K562 (cell line): ENCODE data around the gene BPHL. TPM values are rescaled to one million over a fixed set of nuclear protein-coding genes. Genes with fewer than 3 reads are reported as not detected.

ENCODE experiments used
- ATAC-seq: fragments of 200-7000 bp; cut with Tn5 transposase; 3 replicates; pipeline ENCODE4 v1.9.1; 2020; ENCODE audit warnings: moderate library complexity
- BruUV-seq: library from RNA; stranded (reverse); fragments of 400-500 nt; replicated peaks from 2 replicates; lab custom pipeline; 2021; lab: Mats Ljungman, UMichigan
- CTCF ChIA-PET: fragments of 300-600 bp; formaldehyde crosslinking; extraction: SDS; loops from one replicate; lab custom pipeline; 2021; ENCODE audit warnings: low intra/inter-chr PET ratio; lab: Yijun Ruan, JAX
- POLR2A ChIA-PET: fragments of 300-600, 350-650 bp; sonication (Branson Sonifier 250); formaldehyde crosslinking; extraction: SDS; loops from one replicate; lab custom pipeline; 2021; ENCODE audit warnings: antibody characterized with exemption, inconsistent platforms; lab: Yijun Ruan, JAX
- DNase-seq, 4 experiments: peaks; one replicate each; pipeline versions ENCODE4 v3.0.0 to v3.0.0-alpha.2; 2011 to 2018; ENCODE audit warnings: low spot score in 3 of 4, mixed read lengths in 3 of 4; ENCODE audit errors: extremely low read depth in 1 of 4
- FAIRE-seq: peaks from 2 replicates; lab custom pipeline; 2011; peaks lifted over from hg19 to GRCh38; lab: Jason Lieb, UNC
- H2AFZ ChIP-seq: 2 replicates; pipeline ENCODE4 v1.6.0; 2011; ENCODE audit warnings: low read depth, low read length, control low read depth, inconsistent platforms
- H3K27ac ChIP-seq: fragments of 200-600 bp; 3 replicates; pipeline ENCODE4 v1.8.0; 2011; ENCODE audit warnings: low read depth, mild to moderate bottlenecking, control low read depth, inconsistent platforms, low read length, moderate library complexity, mixed read lengths; ENCODE audit errors: extremely low read depth
- H3K27me3 ChIP-seq, 2 experiments: fragments of 300-600 bp in 1 of 2; 2 replicates in 1 of 2; 3 replicates in 1 of 2; pipeline versions ENCODE4 v1.6.0 to v1.8.0; 2011; ENCODE audit warnings: inconsistent platforms in 2 of 2, low read length in 2 of 2, mild to moderate bottlenecking in 1 of 2, mixed read lengths in 1 of 2, moderate library complexity in 1 of 2; ENCODE audit not compliant: control insufficient read depth in 2 of 2, insufficient read depth in 2 of 2
- H3K36me3 ChIP-seq: fragments of 300-600 bp; 3 replicates; pipeline ENCODE4 v1.8.0; 2011; ENCODE audit warnings: mild to moderate bottlenecking, low read length, inconsistent platforms; ENCODE audit not compliant: control insufficient read depth, insufficient read depth
- H3K4me1 ChIP-seq, 2 experiments: fragments of 200-600 bp in 1 of 2; replicated peaks in 1 of 2; 2 replicates in 1 of 2; 3 replicates in 1 of 2; pipeline versions ENCODE4 v1.5.1 to v1.8.0; 2011; ENCODE audit warnings: inconsistent platforms in 2 of 2, low read length in 2 of 2, mild to moderate bottlenecking in 1 of 2, mixed read lengths in 1 of 2, moderate library complexity in 1 of 2; ENCODE audit not compliant: control insufficient read depth in 2 of 2, insufficient read depth in 2 of 2
- H3K4me2 ChIP-seq: 2 replicates; pipeline ENCODE4 v1.6.1; 2011; ENCODE audit warnings: low read length, control low read depth, inconsistent platforms, mixed read lengths; ENCODE audit not compliant: insufficient read depth
- H3K4me3 ChIP-seq: fragments of 200-600 bp; sonication (generic), shearing (Covaris generic); 2 replicates; pipeline ENCODE4 v1.5.1; 2016; ENCODE audit warnings: control low read depth, inconsistent platforms
- H3K79me2 ChIP-seq: fragments of 200-600 bp; 3 replicates; pipeline ENCODE4 v1.8.0; 2011; ENCODE audit warnings: low read length, inconsistent platforms; ENCODE audit not compliant: control insufficient read depth, insufficient read depth
- H3K9ac ChIP-seq, 2 experiments: 2 replicates each; pipeline versions ENCODE4 v1.6.0 to v1.6.1; 2011; ENCODE audit warnings: low read depth in 2 of 2, low read length in 2 of 2, control low read depth in 1 of 2, inconsistent platforms in 1 of 2, mild to moderate bottlenecking in 1 of 2, mixed read lengths in 1 of 2; ENCODE audit not compliant: insufficient read depth in 1 of 2
- H3K9me1 ChIP-seq: one replicate; pipeline ENCODE4 v1.6.0; 2011; ENCODE audit warnings: inconsistent platforms, mild to moderate bottlenecking, low read length, moderate library complexity; ENCODE audit not compliant: control insufficient read depth, insufficient read depth
- H3K9me3 ChIP-seq: replicated peaks from 2 replicates; pipeline ENCODE4 v1.5.1; 2011; ENCODE audit warnings: low read depth, low read length, inconsistent platforms; ENCODE audit not compliant: control insufficient read depth, insufficient read depth
- H4K20me1 ChIP-seq: replicated peaks from 2 replicates; pipeline ENCODE4 v1.6.1; 2011; ENCODE audit warnings: low read length, inconsistent platforms, mixed read lengths; ENCODE audit not compliant: control insufficient read depth, insufficient read depth
- BCL6 ChIP-seq: fragments of 250-450 bp; sonication (Bioruptor Pico); IDR thresholded peaks from 2 replicates; pipeline ENCODE4 v1.4.0; 2020
- BCOR ChIP-seq: fragments of 450-650 bp; IDR thresholded peaks from 2 replicates; pipeline ENCODE4 v1.6.1; 2016
- BRCA1 ChIP-seq, 2 experiments: fragments of 450-650 bp in 1 of 2; sonication (generic) in 1 of 2; formaldehyde crosslinking in 1 of 2; IDR thresholded peaks; 2 replicates each; pipeline versions ENCODE4 v1.5.0 to v1.6.1; 2017 to 2020; ENCODE audit warnings: mild to moderate bottlenecking in 1 of 2, missing genetic modification reagents in 1 of 2
- CHCHD3 ChIP-seq: fragments of 250-450 bp; sonication (Bioruptor Pico); IDR thresholded peaks from 2 replicates; pipeline ENCODE4 v2.1.2; 2022; ENCODE audit warnings: mild to moderate bottlenecking
- FOS ChIP-seq: IDR thresholded peaks from 3 replicates; pipeline ENCODE4 v1.6.1; 2011; ENCODE audit not compliant: insufficient read length; ENCODE audit errors: extremely low read depth
- FOXK1 ChIP-seq: sonication (generic); formaldehyde crosslinking; IDR thresholded peaks from 2 replicates; pipeline ENCODE4 v1.8.0; 2022; ENCODE audit warnings: missing genetic modification reagents, mild to moderate bottlenecking, borderline replicate concordance
- JUN ChIP-seq, 2 experiments: sonication (generic) in 1 of 2; formaldehyde crosslinking in 1 of 2; IDR thresholded peaks; 2 replicates each; pipeline versions ENCODE4 v1.6.1 to v1.8.0; 2012 to 2022; ENCODE audit warnings: borderline replicate concordance in 2 of 2, mild to moderate bottlenecking in 2 of 2, improper control_type of control experiment in 1 of 2, low read depth in 1 of 2, low read length in 1 of 2, missing genetic modification reagents in 1 of 2
- KDM1A ChIP-seq, 2 experiments: fragments of 450-650 bp; IDR thresholded peaks; 2 replicates each; pipeline ENCODE4 v1.6.1; 2016; ENCODE audit warnings: mild to moderate bottlenecking in 2 of 2
- MAX ChIP-seq: sonication (generic); formaldehyde crosslinking; IDR thresholded peaks from 2 replicates; pipeline ENCODE4 v1.9.0; 2022; ENCODE audit warnings: mild to moderate bottlenecking, missing genetic modification reagents
- MEF2A ChIP-seq: IDR thresholded peaks from 2 replicates; pipeline ENCODE4 v1.6.1; 2011; ENCODE audit warnings: low read depth, mild to moderate bottlenecking, low read length, moderate library complexity; ENCODE audit not compliant: control insufficient read depth
- MITF ChIP-seq: IDR thresholded peaks from 2 replicates; pipeline ENCODE4 v1.6.1; 2014; ENCODE audit warnings: antibody characterized with exemption
- MXI1 ChIP-seq: IDR thresholded peaks from 2 replicates; pipeline ENCODE4 v1.6.1; 2011; ENCODE audit warnings: low read depth, mild to moderate bottlenecking, improper control_type of control experiment, low read length
- PHTF2 ChIP-seq: fragments of 250-450 bp; sonication (Bioruptor Pico); IDR thresholded peaks from 2 replicates; pipeline ENCODE4 v1.5.0; 2021; ENCODE audit warnings: mild to moderate bottlenecking
- RNF219 ChIP-seq: fragments of 250-450 bp; sonication (Bioruptor Pico); IDR thresholded peaks from 2 replicates; pipeline ENCODE4 v1.5.0; 2022; ENCODE audit warnings: mild to moderate bottlenecking
- TSC22D4 ChIP-seq: fragments of 450-650 bp; IDR thresholded peaks from 2 replicates; pipeline ENCODE4 v1.6.1; 2016; ENCODE audit warnings: missing genetic modification characterization, missing biosample characterization, control low read depth
- U2AF2 ChIP-seq: fragments of 200-400 bp; formaldehyde crosslinking; optimal IDR thresholded peaks from 2 replicates; pipeline ENCODE3; 2017; ENCODE audit warnings: low read depth, mild to moderate bottlenecking, low read length
- ZNF512 ChIP-seq: IDR thresholded peaks from 2 replicates; pipeline ENCODE4 v1.6.1; 2016; ENCODE audit warnings: missing genetic modification characterization, missing compliant biosample characterization
- ZNF764 ChIP-seq: fragments of 250-450 bp; sonication (Bioruptor Pico); IDR thresholded peaks from 2 replicates; pipeline ENCODE4 v1.4.0; 2020; ENCODE audit warnings: low read depth, mild to moderate bottlenecking, moderate library complexity
- ZZZ3 ChIP-seq: fragments of 450-650 bp; IDR thresholded peaks from 2 replicates; pipeline ENCODE4 v1.6.1; 2016; ENCODE audit warnings: antibody characterized with exemption, mild to moderate bottlenecking, moderate library complexity
- WGBS: fragments of 100-300 bp; shearing (Covaris generic); methylation state at CpG from one replicate; pipeline ENCODE4 v1.1.6; 2016; ENCODE audit warnings: low coverage, mixed read lengths; ENCODE audit not compliant: insufficient coverage; ENCODE audit errors: missing lambda C conversion rate; 5-methylcytosine and 5-hydroxymethylcytosine counted together
- in situ Hi-C: fragments of 300-500 bp; cut with MboI; formaldehyde crosslinking; loops from 4 replicates; pipeline ENCODE4 v1.15.0; 2018; ENCODE audit warnings: inconsistent platforms, mixed read lengths
- intact Hi-C: fragments of 100-400 bp; cut with micrococcal nuclease; formaldehyde crosslinking; loops from 2 replicates; pipeline ENCODE4 v1.14.2; 2022
- polyA plus RNA-seq, 8 experiments: library from polyadenylated mRNA; depleted of rRNA in 4 of 8; stranded (reverse) in 5 of 8; unstranded in 3 of 8; fragments of >200 nt; fragmentation: Nextera tagmentation in 2 of 8; fragmentation: Illumina TruSeq in 1 of 8; extraction: Ambion mirVana in 2 of 8; extraction: Trizol in 1 of 8; gene quantifications; 2 replicates each; pipeline versions ENCODE4 v1.2.1 to v1.2.3, GENCODE V29; 2011 to 2014; ENCODE audit warnings: inconsistent platforms in 1 of 8, missing spikeins in 1 of 8
- total RNA-seq, 7 experiments: library from RNA; depleted of rRNA in 6 of 7; stranded (reverse); fragments of >200 nt in 6 of 7; fragmentation: Illumina TruSeq in 2 of 7; extraction: Trizol in 2 of 7; gene quantifications; 2 replicates each; pipeline versions ENCODE4 v1.2.1 to v1.2.3, GENCODE V29; 2011 to 2021; ENCODE audit warnings: low replicate concordance in 1 of 7

The BPHL gene
- total and polyA plus RNA-seq, 9 of the 15 experiments (the other 6 are each of a cell fraction or from before 2014, with no cell fraction given), result 3.5 to 17.4 (median 8.2) TPM

GRCh38 chr6:3073382-3073781 is 45.1 kb upstream of the BPHL start:
- no peak for FAIRE-seq
- no peak for ATAC-seq
- POLR2A ChIA-PET, result interaction anchor here (0.6 to 2.0 kb wide), 3 partner anchors 8 to 68 kb away, joined by 3 to 6 read pairs (median 3); no protein-coding TSS in a partner anchor
- no peaks in the 10 kb centered on the region for H3K9me3 ChIP-seq
- peaks cover 76% of the 10 kb centered on the region for H3K79me2 ChIP-seq
- H4K20me1 ChIP-seq, result no peaks in the 10 kb centered on the region
- no peaks in the 10 kb centered on the region for H3K9me1 ChIP-seq
- H3K36me3 ChIP-seq, result peaks cover 55% of the 10 kb centered on the region
- CTCF ChIA-PET, result interaction anchor here (0.7 kb wide), 1 partner anchor 292 kb away, joined by 3 read pairs; no protein-coding TSS in a partner anchor
- no peak overlapping the region for H3K4me3 ChIP-seq
- WGBS, result 91% methylated on average over 11 of the region's 11 CpGs
- peaks cover 5 to 7% of the 10 kb centered on the region in 2 experiments; a peak in 4 of 5 replicates for H3K4me1 ChIP-seq
- H3K27ac ChIP-seq, result no peak overlapping the region
- no peak overlapping the region for H3K4me2 ChIP-seq
- in situ Hi-C loops (no loop called here), intact Hi-C loops (no loop called here)
- no peak for TF ChIP-seq U2AF2
- TF ChIP-seq PHTF2 (CRISPR knock-in tag), result no peak
- no peak for TF ChIP-seq BCOR
- TF ChIP-seq MITF, result no peak
- TF ChIP-seq KDM1A (IDR thresholded peaks at IDR 0.05), result no peak
- TF ChIP-seq MXI1, result no peak
- no peak for TF ChIP-seq ZNF512
- no peak for TF ChIP-seq JUN (IDR thresholded peaks at IDR 0.05; ENCODE audit: borderline replicate concordance, low read depth, low read length)
- no peak for TF ChIP-seq JUN (CRISPR knock-in tag; IDR thresholded peaks at IDR 0.05; ENCODE audit: borderline replicate concordance)
- no peak for TF ChIP-seq TSC22D4 (tag)
- no peak for TF ChIP-seq BCL6 (CRISPR knock-in tag)
- no peak for TF ChIP-seq ZZZ3
- no peak for TF ChIP-seq MAX
- no peak for TF ChIP-seq BRCA1 (IDR thresholded peaks at IDR 0.05)
- TF ChIP-seq BRCA1 (CRISPR knock-in tag; IDR thresholded peaks at IDR 0.05), result no peak
- no peak for TF ChIP-seq MEF2A
- no peak for TF ChIP-seq CHCHD3
- TF ChIP-seq FOS, result no peak
- no peak for TF ChIP-seq ZNF764 (CRISPR knock-in tag)
- TF ChIP-seq RNF219 (CRISPR knock-in tag), result no peak
- no peak for TF ChIP-seq FOXK1 (CRISPR knock-in tag)
- BruUV-seq, result no TSS peak
- H3K9ac ChIP-seq, result peak overlapping the region in 1 of 2 experiments; percentile 57; a peak in 2 of 4 replicates
- no peak for DNase-seq
- H3K27me3 ChIP-seq, result no peaks in the 10 kb centered on the region
- H2AFZ ChIP-seq, result no peak overlapping the region
